NCI-H2196 (cell line): ENCODE data around the gene CCDC71L.
"Not testable (repeated sequence)": the region's sequence is repeated elsewhere in the genome, so short reads cannot be mapped to it uniquely, and the experiment has no call there.

Experiments used
- DNase-seq: peaks from one replicate; lab custom pipeline; 2025; ENCODE audit not compliant: unreplicated experiment; lab: John Stamatoyannopoulos, UW

Gene CCDC71L

DNA sequence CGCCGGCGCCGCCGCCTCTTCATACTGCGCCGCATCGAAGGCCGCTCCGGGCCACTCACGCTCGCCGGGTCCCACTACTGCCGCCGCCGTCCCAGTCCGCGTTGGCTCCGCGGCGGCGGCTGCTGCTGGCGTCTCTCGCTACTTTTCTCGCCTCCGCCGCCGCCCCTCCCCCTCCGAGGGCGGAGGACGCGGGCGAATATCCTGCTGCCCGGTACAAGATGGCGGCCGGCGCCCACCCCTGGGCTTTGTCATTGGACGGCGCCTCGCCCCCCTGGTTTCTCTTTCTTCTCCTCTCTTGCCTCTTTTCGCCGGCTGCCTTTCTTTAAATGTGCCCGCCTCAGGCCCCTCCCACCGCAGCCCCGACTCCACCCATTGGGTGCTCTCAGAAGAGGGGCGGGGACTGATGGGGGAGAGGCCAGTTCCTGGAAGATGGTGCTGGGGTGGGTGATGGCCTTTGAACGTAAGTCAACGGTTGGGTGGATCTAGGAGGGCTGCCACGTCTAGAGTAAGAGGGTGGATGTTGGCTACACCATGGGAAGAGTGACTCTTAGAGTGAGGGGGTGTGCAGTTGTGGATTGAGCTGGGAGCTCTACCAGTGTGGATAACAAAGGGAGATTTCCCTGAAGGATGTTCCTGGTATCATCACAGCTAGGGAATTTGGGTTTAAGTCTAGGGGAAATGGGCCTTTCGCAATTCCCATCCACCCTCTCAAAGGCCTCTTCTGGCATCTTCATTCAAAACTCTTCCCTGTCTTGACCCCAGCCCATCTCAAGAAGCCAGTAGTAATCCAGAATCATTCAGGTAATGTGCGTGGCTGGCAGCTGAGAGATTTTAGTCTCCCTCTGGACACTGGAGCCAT lies at the start of gene CCDC71L:
Gene CCDC71L, minus strand, starts transcription at position 297 of the 859 bp plus-strand sequence. Its CDS starts 262 bp downstream, at position 35.
- DNase-seq: peak; percentile 95

DNA sequence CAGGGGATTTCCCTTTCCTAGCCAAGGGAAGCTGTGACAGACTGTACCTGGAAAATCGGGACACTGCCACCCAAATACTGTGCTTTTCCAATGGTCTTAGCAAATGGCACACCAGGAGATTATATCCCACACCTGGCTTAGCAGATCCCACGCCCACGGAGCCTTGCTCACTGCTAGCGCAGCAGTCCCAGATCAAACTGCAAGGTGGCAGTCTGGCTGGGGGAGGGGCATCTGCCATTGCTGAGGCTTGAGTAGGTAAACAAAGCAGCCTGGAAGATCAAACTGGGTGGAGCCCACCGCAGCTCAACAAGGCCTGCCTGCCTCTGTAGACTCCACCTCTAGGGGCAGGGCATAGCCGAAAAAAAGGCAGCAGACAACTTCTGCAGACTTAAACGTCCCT lies 48.6 kb upstream of the CCDC71L start:
- DNase-seq: not testable (repeated sequence)

DNA sequence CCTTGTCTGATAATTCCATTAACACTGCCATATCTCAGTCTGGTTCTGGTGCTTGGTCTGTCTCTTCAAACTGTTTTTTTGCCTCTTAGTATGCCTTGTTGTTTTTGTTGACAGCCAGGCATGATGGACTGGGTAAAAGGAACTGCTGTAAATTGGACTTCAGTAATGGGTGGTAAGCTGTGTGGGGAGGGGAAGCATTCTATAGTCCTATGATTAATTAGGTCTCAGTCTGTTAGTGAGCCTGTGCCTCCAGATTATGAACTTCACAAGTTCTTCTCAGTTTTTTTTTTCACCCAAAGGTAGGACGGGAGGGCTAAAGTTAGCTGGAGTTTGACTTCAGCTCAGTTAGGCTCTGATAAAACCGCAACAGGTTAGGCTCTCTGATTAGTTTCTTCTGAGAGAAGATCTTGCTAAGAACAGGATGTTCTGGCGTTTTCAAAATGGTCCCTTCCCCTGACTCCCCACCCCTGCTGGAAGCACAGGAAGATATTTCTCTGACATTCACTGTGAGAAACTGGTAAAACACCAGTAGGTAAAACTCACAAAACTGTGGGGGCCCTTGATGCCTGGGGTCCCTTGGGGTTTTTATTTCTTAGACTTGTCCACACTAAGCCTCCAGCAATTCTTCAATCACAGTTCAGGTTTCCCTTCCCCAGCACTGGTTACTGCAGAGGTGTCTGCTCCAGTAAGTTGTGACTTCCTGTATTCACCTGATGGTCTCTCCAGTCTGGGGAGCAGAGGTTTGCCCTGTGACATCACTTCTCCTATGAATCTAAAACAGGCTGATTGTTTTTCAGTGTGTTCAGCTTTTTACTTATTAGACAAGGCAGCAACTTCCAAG lies 43.3 kb upstream of the CCDC71L start:
- no peak for DNase-seq

- DNase-seq: no peak
Measured at GRCh38 chr7:106693677-106694353, 32.9 kb upstream of the CCDC71L start.

DNA sequence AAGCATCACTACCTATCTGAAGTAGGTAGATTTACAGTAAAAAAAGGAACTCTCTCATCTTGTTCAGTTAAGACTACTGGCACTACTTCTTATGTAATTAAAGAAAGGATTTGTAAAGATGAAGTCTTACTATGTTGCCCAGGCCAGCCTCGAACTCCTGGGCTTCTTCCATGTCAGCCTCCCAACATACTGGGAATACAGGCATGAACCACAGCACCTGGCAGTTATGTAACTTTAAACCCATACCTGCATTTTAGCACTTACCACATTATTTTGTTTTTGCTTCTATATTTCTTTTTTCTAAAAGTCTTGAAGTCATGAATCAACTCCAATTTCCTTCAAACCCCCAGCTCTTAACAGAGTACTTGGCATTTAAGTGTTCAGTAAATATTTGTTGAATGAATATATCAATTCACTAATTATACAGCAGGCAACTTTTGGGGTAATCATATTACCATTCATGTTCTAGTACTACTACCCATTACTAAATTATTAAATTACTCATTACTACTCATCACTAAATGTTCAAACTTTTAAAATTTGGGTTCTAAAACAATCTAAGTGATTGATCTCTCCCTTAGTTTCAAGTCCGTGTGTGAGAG lies 31.6 kb upstream of the CCDC71L start:
- no peak for DNase-seq

DNA sequence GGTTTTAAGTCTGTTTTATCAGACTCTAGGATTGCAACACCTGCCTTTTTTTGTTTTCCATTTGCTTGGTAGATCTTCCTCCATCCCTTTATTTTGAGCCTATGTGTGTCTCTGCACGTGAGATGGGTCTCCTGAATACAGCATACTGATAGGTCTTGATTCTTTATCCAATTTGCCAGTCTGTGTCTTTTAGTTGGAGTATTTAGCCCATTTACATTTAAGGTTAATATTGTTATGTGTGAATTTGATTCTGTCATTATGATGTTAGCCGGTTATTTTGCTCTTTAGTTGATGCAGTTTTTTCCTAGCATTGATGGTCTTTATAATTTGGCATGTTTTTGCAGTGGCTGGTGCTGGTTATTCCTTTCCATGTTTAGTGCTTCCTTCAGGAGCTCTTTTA lies 27.2 kb upstream of the CCDC71L start:
- DNase-seq: not testable (repeated sequence)

- no peak for DNase-seq
Measured at GRCh38 chr7:106683941-106684340, 23.0 kb upstream of the CCDC71L start.

- DNase-seq: no peak
Measured at GRCh38 chr7:106681815-106682495, 21.0 kb upstream of the CCDC71L start.

DNA sequence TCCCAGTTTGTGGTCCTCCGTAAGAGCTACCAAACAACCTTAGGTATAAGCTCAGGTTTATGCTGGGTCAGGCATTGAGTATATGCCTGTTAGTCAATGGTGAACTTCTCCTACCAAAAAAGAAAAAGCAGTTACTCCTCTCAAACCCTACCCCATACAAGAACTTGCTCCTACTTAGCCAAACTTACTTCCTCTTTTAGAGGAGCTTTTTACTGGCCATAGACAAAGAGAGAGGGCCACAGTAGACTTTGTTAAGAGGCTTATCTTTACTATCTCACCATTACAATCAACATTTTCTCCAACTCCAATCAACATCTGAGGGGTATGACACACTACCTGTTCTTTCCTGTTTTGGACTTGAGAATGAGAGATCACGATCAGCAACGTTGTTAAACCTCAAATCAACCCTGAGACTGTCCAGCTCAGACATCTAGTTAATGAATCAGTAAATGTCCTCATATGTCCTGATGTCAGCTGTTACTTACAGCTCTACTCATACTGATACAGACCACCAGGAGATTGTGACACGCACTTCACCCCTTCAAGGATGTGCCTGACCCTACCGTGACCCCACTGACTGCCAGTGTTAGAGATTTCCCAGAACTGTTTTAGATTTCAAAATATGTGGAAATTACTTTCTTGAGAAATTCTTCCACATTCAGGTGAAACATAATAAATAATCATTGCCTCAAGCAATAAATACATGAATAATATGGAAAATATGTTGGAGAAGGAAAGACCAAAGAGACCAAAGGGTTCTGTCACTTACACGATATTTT lies 18.4 kb upstream of the CCDC71L start:
- DNase-seq: no peak

GRCh38 chr7:106678795-106679152 lies 17.8 kb upstream of the CCDC71L start:
- no peak for DNase-seq

- DNase-seq: not testable (repeated sequence)
Measured at GRCh38 chr7:106676506-106676905, 15.5 kb upstream of the CCDC71L start.

DNA sequence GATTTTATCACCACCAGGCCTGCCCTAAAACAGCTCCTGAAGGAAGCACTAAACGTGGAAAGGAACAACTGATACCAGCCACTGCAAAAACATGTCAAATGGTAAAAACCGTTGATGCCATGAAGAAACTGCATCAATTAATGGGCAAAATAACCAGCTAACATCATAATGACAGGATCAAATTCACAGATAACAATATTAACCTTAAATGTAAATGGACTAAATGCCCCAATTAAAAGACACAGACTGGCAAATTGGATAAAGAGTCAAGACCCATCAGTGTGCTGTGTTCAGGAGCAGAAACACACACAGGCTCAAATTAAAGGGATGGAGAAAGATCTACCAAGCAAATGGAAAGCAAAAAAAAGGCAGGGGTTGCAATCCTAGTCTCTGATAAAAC lies 12.7 kb upstream of the CCDC71L start:
- not testable (repeated sequence) for DNase-seq

DNA sequence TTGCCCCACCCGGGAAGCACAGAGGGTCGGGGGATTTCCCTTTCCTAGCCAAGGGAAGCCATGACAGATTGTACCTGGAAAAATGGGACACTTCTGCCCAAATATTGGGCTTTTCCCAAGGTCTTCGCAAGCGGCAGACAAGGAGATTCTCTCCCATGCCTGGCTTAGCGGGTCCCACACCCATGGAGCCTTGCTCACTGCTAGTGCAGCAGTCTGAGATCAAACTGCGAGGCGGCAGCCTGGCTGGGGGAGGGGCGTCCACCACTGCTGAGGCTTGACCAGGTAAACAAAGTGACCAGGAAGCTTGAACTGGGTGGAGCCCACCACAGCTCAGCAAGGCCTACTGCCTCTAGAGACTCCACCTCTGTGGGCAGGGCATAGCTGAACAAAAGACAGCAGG lies 11.0 kb upstream of the CCDC71L start:
- not testable (repeated sequence) for DNase-seq

GRCh38 chr7:106671160-106671559 lies 10.2 kb upstream of the CCDC71L start:
- DNase-seq: no peak

GRCh38 chr7:106668861-106669524 lies 8.0 kb upstream of the CCDC71L start:
- no peak for DNase-seq

- no peak for DNase-seq
Measured at GRCh38 chr7:106666353-106666752, 5.4 kb upstream of the CCDC71L start.

GRCh38 chr7:106664343-106664742 lies 3.4 kb upstream of the CCDC71L start:
- DNase-seq: no peak

- DNase-seq: peak; percentile 69
Measured at GRCh38 chr7:106659963-106660861, 746 bp downstream of the CCDC71L start.
